Esophagus mucosa (tissue), 1 donor: ENCODE measurements around the gene SAMHD1. TPM values are rescaled to one million over a fixed set of nuclear protein-coding genes. Genes with fewer than 3 reads are reported as not detected.
A peak's percentile ranks its signal among the peaks of the same experiment; 100 is the strongest.
"Not testable (repeated sequence)": the region's sequence is repeated elsewhere in the genome, so short reads cannot be mapped to it uniquely, and the experiment has no call there.

Experiments
- ATAC-seq: fragments of 200-7000 bp; cut with Tn5 transposase; one replicate; pipeline ENCODE4 v1.9.1; 2020
- total RNA-seq: library from RNA; stranded (reverse); gene quantifications from one replicate; pipeline ENCODE4 v1.2.4, GENCODE V29; 2023
- donor health status: DM: yes; HTN: yes; CAD: no.

SAMHD1 gene
- total RNA-seq, 1 donor from 2014 or later = 23.9 TPM

- no peak for ATAC-seq
These were observed 651 bp upstream of the SAMHD1 start for GRCh38 chr20:36951979-36952738.

GRCh38 chr20:36950414-36951197 is 902 bp downstream of the SAMHD1 start:
- ATAC-seq = no peak

GRCh38 chr20:36941401-36941835 is 10.1 kb downstream of the SAMHD1 start:
- peak; percentile 76 for ATAC-seq

GRCh38 chr20:36937402-36937770 is 14.1 kb downstream of the SAMHD1 start:
- no peak for ATAC-seq

- not testable (repeated sequence) for ATAC-seq
These were observed 14.6 kb downstream of the SAMHD1 start for GRCh38 chr20:36936761-36937401.

- ATAC-seq = no peak
These were observed 15.2 kb downstream of the SAMHD1 start for GRCh38 chr20:36936341-36936740.

- not testable (repeated sequence) for ATAC-seq
These were observed 17.9 kb downstream of the SAMHD1 start for GRCh38 chr20:36933571-36933970.

- ATAC-seq = no peak
These were observed 18.8 kb downstream of the SAMHD1 start for GRCh38 chr20:36932476-36933426.

- not testable (repeated sequence) for ATAC-seq
These were observed 19.4 kb downstream of the SAMHD1 start for GRCh38 chr20:36932067-36932466.

GRCh38 chr20:36929691-36930090 is 21.8 kb downstream of the SAMHD1 start:
- ATAC-seq = no peak

GRCh38 chr20:36929290-36929689 is 22.2 kb downstream of the SAMHD1 start:
- no peak for ATAC-seq

GRCh38 chr20:36927704-36928103 is 23.8 kb downstream of the SAMHD1 start:
- no peak for ATAC-seq

- ATAC-seq = no peak
These were observed 24.8 kb downstream of the SAMHD1 start for GRCh38 chr20:36926653-36927200.

- no peak for ATAC-seq
These were observed 26.3 kb downstream of the SAMHD1 start for GRCh38 chr20:36925234-36925633.

GRCh38 chr20:36924167-36925045 is 27.1 kb downstream of the SAMHD1 start:
- no peak for ATAC-seq

- ATAC-seq = no peak
These were observed 31.2 kb downstream of the SAMHD1 start for GRCh38 chr20:36920334-36920730.

- peak; percentile 68 for ATAC-seq
These were observed 31.7 kb downstream of the SAMHD1 start for GRCh38 chr20:36919715-36920333.

GRCh38 chr20:36917943-36918342 is 33.6 kb downstream of the SAMHD1 start:
- ATAC-seq = no peak

GRCh38 chr20:36917240-36917639 is 34.3 kb downstream of the SAMHD1 start:
- no peak for ATAC-seq

GRCh38 chr20:36916199-36916598 is 35.3 kb downstream of the SAMHD1 start:
- ATAC-seq = no peak
